ENCODE measurements around the gene ATRNL1.

The ATRNL1 gene

GRCh38 chr10:115441907-115442545, 348.9 kb downstream of the ATRNL1 start:
- no peaks in the 10 kb centered on the region for H3K9me3 ChIP-seq (ENCODE audit: insufficient read depth, low read length)
- H4K20me1 ChIP-seq (ENCODE audit: insufficient read depth, low read length) = no peaks in the 10 kb centered on the region
- H3K79me2 ChIP-seq (ENCODE audit: low read length) = no peaks in the 10 kb centered on the region
- no peak overlapping the region for H3K4me3 ChIP-seq (ENCODE audit: low read length)
- no peak overlapping the region for H2AFZ ChIP-seq (ENCODE audit: low read depth, low read length)
- H3K36me3 ChIP-seq (replicated peaks; ENCODE audit: low read depth, low read length) = no peaks in the 10 kb centered on the region
- H3K27me3 ChIP-seq (ENCODE audit: low read depth, low read length) = no peaks in the 10 kb centered on the region
- no peak overlapping the region for H3K27ac ChIP-seq (ENCODE audit: low read length)
- no peaks in the 10 kb centered on the region for H3K4me1 ChIP-seq (ENCODE audit: low read length)
- TF ChIP-seq CTCF (IDR thresholded peaks at IDR 0.05; ENCODE audit: low read depth, low read length) (no peak), EZH2phosphoT487 (IDR thresholded peaks at IDR 0.05; ENCODE audit: low read depth) (no peak)
- no peak overlapping the region for H3K9ac ChIP-seq (ENCODE audit: low read length)
- H3K4me2 ChIP-seq (ENCODE audit: low read length) = no peak overlapping the region

GRCh38 chr10:115456812-115457211, 363.6 kb downstream of the ATRNL1 start:
- Histone ChIP-seq H3K27ac (ENCODE audit: low read length) (no peak overlapping the region), H2AFZ (ENCODE audit: low read depth, low read length) (no peak overlapping the region), H3K27me3 (ENCODE audit: low read depth, low read length) (no peaks in the 10 kb centered on the region), H3K9me3 (ENCODE audit: insufficient read depth, low read length) (no peaks in the 10 kb centered on the region), H3K36me3 (replicated peaks; ENCODE audit: low read depth, low read length) (no peaks in the 10 kb centered on the region), H3K9ac (ENCODE audit: low read length) (no peak overlapping the region), H3K4me1 (ENCODE audit: low read length) (no peaks in the 10 kb centered on the region), H3K4me3 (ENCODE audit: low read length) (no peak overlapping the region), H4K20me1 (ENCODE audit: insufficient read depth, low read length) (no peaks in the 10 kb centered on the region), H3K79me2 (ENCODE audit: low read length) (no peaks in the 10 kb centered on the region), H3K4me2 (ENCODE audit: low read length) (no peak overlapping the region)
- TF ChIP-seq CTCF (IDR thresholded peaks at IDR 0.05; ENCODE audit: low read depth, low read length) (no peak), EZH2phosphoT487 (IDR thresholded peaks at IDR 0.05; ENCODE audit: low read depth) (no peak)

- H3K36me3 ChIP-seq (replicated peaks; ENCODE audit: low read depth, low read length) = no peaks in the 10 kb centered on the region
- no peak overlapping the region for H3K27ac ChIP-seq (ENCODE audit: low read length)
- H3K4me3 ChIP-seq (ENCODE audit: low read length) = no peak overlapping the region
- no peaks in the 10 kb centered on the region for H3K4me1 ChIP-seq (ENCODE audit: low read length)
- no peak for TF ChIP-seq CTCF (IDR thresholded peaks at IDR 0.05; ENCODE audit: low read depth, low read length)
- no peak for TF ChIP-seq EZH2phosphoT487 (IDR thresholded peaks at IDR 0.05; ENCODE audit: low read depth)
- H3K9me3 ChIP-seq (ENCODE audit: insufficient read depth, low read length) = no peaks in the 10 kb centered on the region
- H3K4me2 ChIP-seq (ENCODE audit: low read length) = no peak overlapping the region
- H3K79me2 ChIP-seq (ENCODE audit: low read length) = no peaks in the 10 kb centered on the region
- H2AFZ ChIP-seq (ENCODE audit: low read depth, low read length) = no peak overlapping the region
- H3K9ac ChIP-seq (ENCODE audit: low read length) = no peak overlapping the region
- H4K20me1 ChIP-seq (ENCODE audit: insufficient read depth, low read length) = no peaks in the 10 kb centered on the region
- H3K27me3 ChIP-seq (ENCODE audit: low read depth, low read length) = no peaks in the 10 kb centered on the region
Measured at GRCh38 chr10:115483294-115483693, 390.1 kb downstream of the ATRNL1 start.

GRCh38 chr10:115491526-115492140, 398.5 kb downstream of the ATRNL1 start:
- Histone ChIP-seq H3K4me1 (ENCODE audit: low read length) (no peaks in the 10 kb centered on the region), H3K79me2 (ENCODE audit: low read length) (no peaks in the 10 kb centered on the region), H3K4me3 (ENCODE audit: low read length) (no peak overlapping the region), H3K27ac (ENCODE audit: low read length) (no peak overlapping the region), H2AFZ (ENCODE audit: low read depth, low read length) (no peak overlapping the region), H3K27me3 (ENCODE audit: low read depth, low read length) (no peaks in the 10 kb centered on the region), H3K9ac (ENCODE audit: low read length) (no peak overlapping the region), H3K4me2 (ENCODE audit: low read length) (no peak overlapping the region), H3K36me3 (replicated peaks; ENCODE audit: low read depth, low read length) (no peaks in the 10 kb centered on the region), H3K9me3 (ENCODE audit: insufficient read depth, low read length) (no peaks in the 10 kb centered on the region), H4K20me1 (ENCODE audit: insufficient read depth, low read length) (no peaks in the 10 kb centered on the region)
- TF ChIP-seq CTCF (IDR thresholded peaks at IDR 0.05; ENCODE audit: low read depth, low read length) (no peak), EZH2phosphoT487 (IDR thresholded peaks at IDR 0.05; ENCODE audit: low read depth) (no peak)
